HUES64 (cell line): Measurements from ENCODE around the gene MYO7B.

ENCODE experiments used
- H3K27ac ChIP-seq: 2 replicates; pipeline ENCODE4 v1.7.0; 2013; ENCODE audit warnings: low read depth, low read length, inconsistent platforms
- H3K27me3 ChIP-seq: 2 replicates; pipeline ENCODE4 v1.6.1; 2013; ENCODE audit warnings: mild to moderate bottlenecking, low read length; ENCODE audit not compliant: insufficient read depth
- H3K36me3 ChIP-seq: 2 replicates; pipeline ENCODE4 v1.6.1; 2013; ENCODE audit warnings: mild to moderate bottlenecking, low read length; ENCODE audit not compliant: insufficient read depth
- H3K4me1 ChIP-seq: 2 replicates; pipeline ENCODE4 v1.6.1; 2013; ENCODE audit warnings: mild to moderate bottlenecking, low read length, moderate library complexity; ENCODE audit not compliant: insufficient read depth
- H3K4me3 ChIP-seq: 2 replicates; pipeline ENCODE4 v1.5.1; 2013; ENCODE audit warnings: mild to moderate bottlenecking, low read length, moderate library complexity
- H3K9ac ChIP-seq: 2 replicates; pipeline ENCODE4 v1.6.1; 2013; ENCODE audit warnings: mild to moderate bottlenecking, low read depth, low read length
- H3K9me3 ChIP-seq: 2 replicates; pipeline ENCODE4 v1.6.1; 2013; ENCODE audit warnings: low read depth, low read length; ENCODE audit not compliant: insufficient read depth
- WGBS: fragments of 150-250, 120-280 bp; methylation state at CpG from one replicate; pipeline ENCODE4 v1.1.7; 2013; ENCODE audit warnings: missing lambda C conversion rate; 5-methylcytosine and 5-hydroxymethylcytosine counted together

Gene MYO7B

GRCh38 chr2:127559454-127559853 is 24.0 kb downstream of the MYO7B start:
- 84% methylated on average over 5 of the region's 5 CpGs for WGBS
- Histone ChIP-seq H3K27me3 (no peaks in the 10 kb centered on the region), H3K27ac (no peak overlapping the region), H3K36me3 (no peaks in the 10 kb centered on the region), H3K4me3 (no peak overlapping the region), H3K9ac (no peak overlapping the region), H3K9me3 (no peaks in the 10 kb centered on the region), H3K4me1 (peaks cover 11% of the 10 kb centered on the region)

GRCh38 chr2:127560201-127560930 is 24.9 kb downstream of the MYO7B start:
- Histone ChIP-seq H3K4me1 (peaks cover 11% of the 10 kb centered on the region), H3K27ac (no peak overlapping the region), H3K27me3 (no peaks in the 10 kb centered on the region), H3K9me3 (no peaks in the 10 kb centered on the region), H3K36me3 (no peaks in the 10 kb centered on the region), H3K4me3 (no peak overlapping the region), H3K9ac (no peak overlapping the region)
- 87% methylated on average over 13 of the region's 13 CpGs for WGBS

DNA sequence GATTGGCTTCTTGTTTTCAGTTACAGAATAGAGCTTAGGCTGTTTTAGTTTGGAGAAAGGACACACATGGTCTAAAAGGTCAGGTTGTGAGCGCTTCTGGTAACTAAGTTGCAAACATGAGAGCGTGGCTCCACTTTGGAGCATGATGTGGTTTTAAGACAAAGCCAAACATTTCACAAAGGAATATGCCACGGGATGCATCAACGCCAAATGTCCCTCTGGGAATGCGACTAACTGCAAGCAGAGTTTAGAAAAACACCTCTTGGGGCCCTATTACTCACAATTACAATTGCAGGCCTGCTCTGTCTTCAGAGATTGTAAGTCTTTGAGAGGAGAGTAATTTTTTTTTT is 25.4 kb downstream of the MYO7B start:
- Histone ChIP-seq H3K36me3 (no peaks in the 10 kb centered on the region), H3K4me1 (peaks cover 11% of the 10 kb centered on the region), H3K27me3 (no peaks in the 10 kb centered on the region), H3K9ac (no peak overlapping the region), H3K9me3 (no peaks in the 10 kb centered on the region), H3K27ac (no peak overlapping the region), H3K4me3 (no peak overlapping the region)
- WGBS: 93% methylated on average over 5 of the region's 5 CpGs

GRCh38 chr2:127561371-127561770 is 25.9 kb downstream of the MYO7B start:
- Histone ChIP-seq H3K9me3 (no peaks in the 10 kb centered on the region), H3K27ac (no peak overlapping the region), H3K4me3 (no peak overlapping the region), H3K27me3 (no peaks in the 10 kb centered on the region), H3K4me1 (peaks cover 11% of the 10 kb centered on the region), H3K36me3 (no peaks in the 10 kb centered on the region), H3K9ac (no peak overlapping the region)
- WGBS: 93% methylated on average over 8 of the region's 8 CpGs

- no peak overlapping the region for H3K4me3 ChIP-seq
- H3K9ac ChIP-seq: no peak overlapping the region
- no peak overlapping the region for H3K27ac ChIP-seq
- WGBS: 96% methylated on average over 2 of the region's 2 CpGs
- H3K36me3 ChIP-seq: no peaks in the 10 kb centered on the region
- H3K4me1 ChIP-seq: peaks cover 11% of the 10 kb centered on the region
- H3K9me3 ChIP-seq: no peaks in the 10 kb centered on the region
- no peaks in the 10 kb centered on the region for H3K27me3 ChIP-seq
Observed at GRCh38 chr2:127562936-127563335, 27.5 kb downstream of the MYO7B start.

DNA sequence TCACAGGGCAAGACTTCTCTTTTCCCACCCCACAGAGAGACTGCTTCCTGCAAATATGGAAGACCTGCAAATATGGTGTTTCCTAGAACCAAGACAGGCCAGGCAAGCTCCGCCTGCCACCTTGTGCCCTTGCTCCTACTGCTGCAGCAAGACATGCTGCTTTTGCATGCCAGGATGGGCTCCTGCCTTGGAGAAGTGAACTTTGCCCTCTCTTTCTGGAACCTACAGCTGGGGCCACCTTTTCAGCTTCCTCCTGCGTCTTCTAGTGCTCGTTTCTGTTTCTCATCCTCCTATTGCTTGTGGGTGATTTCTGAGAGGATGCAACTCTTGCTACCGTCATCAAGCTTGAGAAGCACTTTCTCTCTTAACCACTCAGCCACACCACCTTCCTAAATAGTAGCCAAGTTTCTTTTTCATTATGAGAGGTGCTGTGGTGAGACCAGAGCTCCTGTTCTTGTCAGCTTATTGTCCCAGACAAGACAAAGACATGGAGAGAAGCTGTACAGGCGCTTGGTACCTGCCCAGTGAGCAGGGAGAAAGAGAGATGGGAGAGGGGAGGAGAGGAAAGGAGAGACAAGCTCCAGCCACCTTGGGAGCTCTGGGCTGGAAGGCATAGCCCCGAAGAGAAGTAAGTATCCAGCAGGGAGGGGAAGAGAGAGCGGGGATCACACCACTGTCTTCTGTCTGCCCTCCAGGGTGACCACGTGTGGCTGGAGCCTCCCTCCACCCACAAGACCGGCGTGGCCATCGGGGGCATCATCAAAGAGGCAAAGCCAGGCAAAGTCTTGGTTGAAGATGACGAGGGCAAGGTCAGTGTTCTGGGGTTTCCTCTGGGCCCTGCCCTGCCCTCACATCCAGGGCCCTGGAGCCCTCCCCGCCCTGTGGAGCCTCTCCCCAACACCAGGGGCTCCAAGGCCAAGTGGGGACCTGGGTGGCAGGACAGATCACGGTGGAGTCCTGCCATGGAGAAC is 28.3 kb downstream of the MYO7B start:
- Histone ChIP-seq H3K27me3 (no peaks in the 10 kb centered on the region), H3K27ac (no peak overlapping the region), H3K9ac (no peak overlapping the region), H3K4me1 (peaks cover 11% of the 10 kb centered on the region), H3K36me3 (no peaks in the 10 kb centered on the region), H3K9me3 (no peaks in the 10 kb centered on the region), H3K4me3 (no peak overlapping the region)
- WGBS: 92% methylated on average over 14 of the region's 14 CpGs

GRCh38 chr2:127564429-127565260 is 29.2 kb downstream of the MYO7B start:
- 91% methylated on average over 11 of the region's 11 CpGs for whole genome bisulfite sequencing

GRCh38 chr2:127565261-127566138 is 30.0 kb downstream of the MYO7B start:
- H3K9me3 ChIP-seq: no peaks in the 10 kb centered on the region
- no peaks in the 10 kb centered on the region for H3K36me3 ChIP-seq
- WGBS: 94% methylated on average over 12 of the region's 12 CpGs
- H3K4me1 ChIP-seq: peaks cover 2% of the 10 kb centered on the region
- no peak overlapping the region for H3K9ac ChIP-seq
- no peak overlapping the region for H3K4me3 ChIP-seq
- H3K27ac ChIP-seq: no peak overlapping the region
- no peaks in the 10 kb centered on the region for H3K27me3 ChIP-seq

More at GRCh38 chr2:127564429-127565260, 29.2 kb downstream of the MYO7B start:
- Histone ChIP-seq H3K4me3 (no peak overlapping the region), H3K27me3 (no peaks in the 10 kb centered on the region), H3K4me1 (peaks cover 7% of the 10 kb centered on the region), H3K36me3 (no peaks in the 10 kb centered on the region), H3K9ac (no peak overlapping the region), H3K9me3 (no peaks in the 10 kb centered on the region), H3K27ac (no peak overlapping the region)

GRCh38 chr2:127566139-127566417 is 30.6 kb downstream of the MYO7B start:
- H3K9me3 ChIP-seq: no peaks in the 10 kb centered on the region
- no peaks in the 10 kb centered on the region for H3K27me3 ChIP-seq
- H3K36me3 ChIP-seq: no peaks in the 10 kb centered on the region
- H3K4me1 ChIP-seq: peaks cover 8% of the 10 kb centered on the region; the same call in 1 of the 2 replicates
- 93% methylated on average over 5 of the region's 5 CpGs for WGBS
- no peak overlapping the region for H3K9ac ChIP-seq
- H3K27ac ChIP-seq: no peak overlapping the region
- H3K4me3 ChIP-seq: no peak overlapping the region

DNA sequence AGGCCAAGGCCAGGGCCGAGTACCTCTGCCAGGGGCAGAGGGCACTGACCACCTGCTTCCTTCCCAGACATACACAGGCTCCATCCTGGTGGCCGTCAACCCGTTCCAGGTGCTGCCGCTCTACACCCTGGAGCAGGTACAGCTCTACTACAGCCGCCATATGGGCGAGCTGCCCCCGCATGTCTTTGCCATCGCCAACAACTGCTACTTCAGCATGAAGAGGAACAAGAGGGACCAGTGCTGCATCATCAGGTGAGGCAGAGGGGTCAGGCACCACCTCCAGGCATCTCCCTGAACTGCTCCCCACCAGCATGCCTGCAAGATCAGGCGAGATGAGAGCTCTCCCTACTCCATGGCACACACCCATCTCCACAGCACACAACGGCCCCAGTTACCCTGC is 31.1 kb downstream of the MYO7B start:
- Histone ChIP-seq H3K4me1 (peaks cover 8% of the 10 kb centered on the region; the same call in 1 of the 2 replicates), H3K9me3 (no peaks in the 10 kb centered on the region), H3K36me3 (no peaks in the 10 kb centered on the region), H3K4me3 (no peak overlapping the region), H3K9ac (no peak overlapping the region), H3K27ac (no peak overlapping the region), H3K27me3 (no peaks in the 10 kb centered on the region)
- 93% methylated on average over 10 of the region's 10 CpGs for WGBS
